PFSK-1 (cell line): ENCODE results near the gene NR1I2.

Experiments
- FOXP2 ChIP-seq: optimal IDR thresholded peaks from 2 replicates; pipeline ENCODE3; 2011; ENCODE audit warnings: borderline replicate concordance, control low read depth, inconsistent platforms; ENCODE audit not compliant: insufficient read depth; ENCODE audit errors: extremely low read length, extremely low read depth
- POLR2AphosphoS5 ChIP-seq: IDR thresholded peaks from 2 replicates; pipeline ENCODE4 v1.6.1; 2012; ENCODE audit warnings: low read depth, mild to moderate bottlenecking, control low read depth, low read length, moderate library complexity
- REST ChIP-seq, 2 experiments: IDR thresholded peaks; 2 replicates each; pipeline versions ENCODE4 v1.6.1 to v1.8.0; 2011 to 2012; ENCODE audit warnings: low read depth in 2 of 2, low read length in 2 of 2, control low read depth in 1 of 2, inconsistent platforms in 1 of 2, mild to moderate bottlenecking in 1 of 2, moderate library complexity in 1 of 2; ENCODE audit not compliant: insufficient read depth in 1 of 2
- SIN3A ChIP-seq: IDR thresholded peaks from 2 replicates; pipeline ENCODE4 v1.6.1; 2012; ENCODE audit warnings: mild to moderate bottlenecking, low read length, moderate library complexity, borderline replicate concordance; ENCODE audit not compliant: insufficient read depth
- TAF1 ChIP-seq: IDR thresholded peaks from 2 replicates; pipeline ENCODE4 v1.6.1; 2012; ENCODE audit warnings: low read length, control low read depth, borderline replicate concordance; ENCODE audit not compliant: insufficient read depth

NR1I2 gene

DNA sequence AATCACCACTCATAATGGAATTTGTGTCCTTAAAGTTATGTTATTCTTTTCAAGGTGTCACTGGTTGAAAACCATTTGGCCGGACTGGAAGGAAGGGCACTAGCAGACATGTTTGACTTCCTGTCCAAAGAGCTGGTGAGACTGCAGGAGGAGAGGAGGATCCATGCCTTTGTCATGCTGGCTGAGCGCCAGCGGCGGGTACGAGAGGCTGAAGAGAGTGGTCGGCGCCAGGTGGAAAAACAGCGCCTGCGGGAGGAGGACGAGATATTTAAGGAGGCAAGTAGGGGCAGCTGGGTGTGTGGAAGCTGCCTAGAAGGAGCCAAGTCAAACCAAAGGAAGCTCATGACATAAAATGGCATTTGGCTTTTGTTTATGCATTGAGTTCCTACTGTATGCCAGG lies 38.0 kb upstream of the NR1I2 start:
- TF ChIP-seq TAF1, result no peak
- no peak for TF ChIP-seq FOXP2
- no peak for TF ChIP-seq POLR2AphosphoS5
- TF ChIP-seq SIN3A, result no peak
- no peak for TF ChIP-seq REST (IDR thresholded peaks at IDR 0.05; ENCODE audit: insufficient read depth in 1 of 2, low read depth in 2 of 2, low read length in 2 of 2)

DNA sequence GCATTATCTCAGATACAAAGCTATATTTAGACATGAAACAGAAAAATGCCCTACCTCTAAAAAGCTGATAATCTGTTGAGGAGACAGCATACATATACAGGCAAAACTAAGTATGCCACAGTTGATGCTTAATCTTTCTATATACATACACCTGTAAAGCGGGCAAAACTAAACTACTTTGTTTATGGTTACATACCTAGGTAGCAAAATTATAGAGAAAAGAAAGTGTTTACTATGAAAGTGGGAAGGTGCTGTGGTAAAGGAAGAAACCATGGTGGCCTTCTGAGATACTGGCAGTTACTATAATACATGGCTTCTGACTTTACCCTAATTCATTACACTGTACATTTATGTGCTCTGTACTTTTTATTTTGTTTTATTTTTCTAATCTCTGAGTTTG lies 36.0 kb upstream of the NR1I2 start:
- TF ChIP-seq REST (IDR thresholded peaks at IDR 0.05; ENCODE audit: insufficient read depth in 1 of 2, low read depth in 2 of 2, low read length in 2 of 2), result no peak
- TF ChIP-seq FOXP2, result no peak
- TF ChIP-seq POLR2AphosphoS5, result no peak
- TF ChIP-seq SIN3A, result no peak
- no peak for TF ChIP-seq TAF1

GRCh38 chr3:119746423-119746822 lies 35.5 kb upstream of the NR1I2 start:
- TF ChIP-seq REST (IDR thresholded peaks at IDR 0.05; ENCODE audit: insufficient read depth in 1 of 2, low read depth in 2 of 2, low read length in 2 of 2) (no peak), SIN3A (no peak), POLR2AphosphoS5 (no peak), TAF1 (no peak), FOXP2 (no peak)

GRCh38 chr3:119747357-119747756 lies 34.5 kb upstream of the NR1I2 start:
- no peak for TF ChIP-seq TAF1
- TF ChIP-seq SIN3A, result no peak
- no peak for TF ChIP-seq REST (IDR thresholded peaks at IDR 0.05; ENCODE audit: insufficient read depth in 1 of 2, low read depth in 2 of 2, low read length in 2 of 2)
- no peak for TF ChIP-seq FOXP2
- no peak for TF ChIP-seq POLR2AphosphoS5

DNA sequence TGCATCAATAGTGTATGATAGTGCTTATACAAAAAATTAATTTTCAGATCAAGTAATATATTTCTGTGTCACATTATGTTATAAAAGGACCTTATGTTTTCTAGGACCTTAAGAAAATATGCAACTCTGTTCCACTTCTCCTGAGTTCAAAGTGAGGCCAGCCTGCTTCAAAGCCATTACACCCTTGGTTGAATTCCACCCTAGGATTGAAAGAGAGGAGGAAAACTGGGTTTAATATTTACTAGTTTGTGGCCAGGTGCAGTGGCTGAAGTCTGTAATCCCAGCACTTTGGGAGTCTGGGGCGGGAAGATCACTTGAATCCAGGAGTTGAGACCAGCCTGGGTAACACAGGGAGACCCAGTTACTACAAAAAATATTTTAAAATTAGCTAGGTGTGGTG lies 32.9 kb upstream of the NR1I2 start:
- TF ChIP-seq SIN3A (no peak), REST (IDR thresholded peaks at IDR 0.05; ENCODE audit: insufficient read depth in 1 of 2, low read depth in 2 of 2, low read length in 2 of 2) (no peak), TAF1 (no peak), POLR2AphosphoS5 (no peak), FOXP2 (no peak)
